K562 (cell line): ENCODE results near the gene CLCA1. TPM values are rescaled to one million over a fixed set of nuclear protein-coding genes. Genes with fewer than 3 reads are reported as not detected.

ENCODE experiments used
- ATAC-seq: fragments of 200-7000 bp; cut with Tn5 transposase; 3 replicates; pipeline ENCODE4 v1.9.1; 2020; ENCODE audit warnings: moderate library complexity
- BruUV-seq: library from RNA; stranded (reverse); fragments of 400-500 nt; replicated peaks from 2 replicates; lab custom pipeline; 2021; lab: Mats Ljungman, UMichigan
- CTCF ChIA-PET: fragments of 300-600 bp; formaldehyde crosslinking; extraction: SDS; loops from one replicate; lab custom pipeline; 2021; ENCODE audit warnings: low intra/inter-chr PET ratio; lab: Yijun Ruan, JAX
- POLR2A ChIA-PET: fragments of 300-600, 350-650 bp; sonication (Branson Sonifier 250); formaldehyde crosslinking; extraction: SDS; loops from one replicate; lab custom pipeline; 2021; ENCODE audit warnings: antibody characterized with exemption, inconsistent platforms; lab: Yijun Ruan, JAX
- DNase-seq, 4 experiments: peaks; one replicate each; pipeline versions ENCODE4 v3.0.0 to v3.0.0-alpha.2; 2011 to 2018; ENCODE audit warnings: low spot score in 3 of 4, mixed read lengths in 3 of 4; ENCODE audit errors: extremely low read depth in 1 of 4
- FAIRE-seq: peaks from 2 replicates; lab custom pipeline; 2011; peaks lifted over from hg19 to GRCh38; lab: Jason Lieb, UNC
- H2AFZ ChIP-seq: 2 replicates; pipeline ENCODE4 v1.6.0; 2011; ENCODE audit warnings: low read depth, low read length, control low read depth, inconsistent platforms
- H3K27ac ChIP-seq: fragments of 200-600 bp; 3 replicates; pipeline ENCODE4 v1.8.0; 2011; ENCODE audit warnings: low read depth, mild to moderate bottlenecking, control low read depth, inconsistent platforms, low read length, moderate library complexity, mixed read lengths; ENCODE audit errors: extremely low read depth
- H3K27me3 ChIP-seq, 2 experiments: fragments of 300-600 bp in 1 of 2; 2 replicates in 1 of 2; 3 replicates in 1 of 2; pipeline versions ENCODE4 v1.6.0 to v1.8.0; 2011; ENCODE audit warnings: inconsistent platforms in 2 of 2, low read length in 2 of 2, mild to moderate bottlenecking in 1 of 2, mixed read lengths in 1 of 2, moderate library complexity in 1 of 2; ENCODE audit not compliant: control insufficient read depth in 2 of 2, insufficient read depth in 2 of 2
- H3K36me3 ChIP-seq: fragments of 300-600 bp; 3 replicates; pipeline ENCODE4 v1.8.0; 2011; ENCODE audit warnings: mild to moderate bottlenecking, low read length, inconsistent platforms; ENCODE audit not compliant: control insufficient read depth, insufficient read depth
- H3K4me1 ChIP-seq, 2 experiments: fragments of 200-600 bp in 1 of 2; replicated peaks in 1 of 2; 2 replicates in 1 of 2; 3 replicates in 1 of 2; pipeline versions ENCODE4 v1.5.1 to v1.8.0; 2011; ENCODE audit warnings: inconsistent platforms in 2 of 2, low read length in 2 of 2, mild to moderate bottlenecking in 1 of 2, mixed read lengths in 1 of 2, moderate library complexity in 1 of 2; ENCODE audit not compliant: control insufficient read depth in 2 of 2, insufficient read depth in 2 of 2
- H3K4me2 ChIP-seq: 2 replicates; pipeline ENCODE4 v1.6.1; 2011; ENCODE audit warnings: low read length, control low read depth, inconsistent platforms, mixed read lengths; ENCODE audit not compliant: insufficient read depth
- H3K4me3 ChIP-seq: fragments of 200-600 bp; sonication (generic), shearing (Covaris generic); 2 replicates; pipeline ENCODE4 v1.5.1; 2016; ENCODE audit warnings: control low read depth, inconsistent platforms
- H3K79me2 ChIP-seq: fragments of 200-600 bp; 3 replicates; pipeline ENCODE4 v1.8.0; 2011; ENCODE audit warnings: low read length, inconsistent platforms; ENCODE audit not compliant: control insufficient read depth, insufficient read depth
- H3K9ac ChIP-seq, 2 experiments: 2 replicates each; pipeline versions ENCODE4 v1.6.0 to v1.6.1; 2011; ENCODE audit warnings: low read depth in 2 of 2, low read length in 2 of 2, control low read depth in 1 of 2, inconsistent platforms in 1 of 2, mild to moderate bottlenecking in 1 of 2, mixed read lengths in 1 of 2; ENCODE audit not compliant: insufficient read depth in 1 of 2
- H3K9me1 ChIP-seq: one replicate; pipeline ENCODE4 v1.6.0; 2011; ENCODE audit warnings: inconsistent platforms, mild to moderate bottlenecking, low read length, moderate library complexity; ENCODE audit not compliant: control insufficient read depth, insufficient read depth
- H3K9me3 ChIP-seq: replicated peaks from 2 replicates; pipeline ENCODE4 v1.5.1; 2011; ENCODE audit warnings: low read depth, low read length, inconsistent platforms; ENCODE audit not compliant: control insufficient read depth, insufficient read depth
- H4K20me1 ChIP-seq: replicated peaks from 2 replicates; pipeline ENCODE4 v1.6.1; 2011; ENCODE audit warnings: low read length, inconsistent platforms, mixed read lengths; ENCODE audit not compliant: control insufficient read depth, insufficient read depth
- BRCA1 ChIP-seq, 2 experiments: fragments of 450-650 bp in 1 of 2; sonication (generic) in 1 of 2; formaldehyde crosslinking in 1 of 2; IDR thresholded peaks; 2 replicates each; pipeline versions ENCODE4 v1.5.0 to v1.6.1; 2017 to 2020; ENCODE audit warnings: mild to moderate bottlenecking in 1 of 2, missing genetic modification reagents in 1 of 2
- FOXK1 ChIP-seq: sonication (generic); formaldehyde crosslinking; IDR thresholded peaks from 2 replicates; pipeline ENCODE4 v1.8.0; 2022; ENCODE audit warnings: missing genetic modification reagents, mild to moderate bottlenecking, borderline replicate concordance
- FOXP1 ChIP-seq: sonication (generic); formaldehyde crosslinking; IDR thresholded peaks from 2 replicates; pipeline ENCODE4 v1.8.0; 2022; ENCODE audit warnings: mild to moderate bottlenecking, missing genetic modification reagents
- GATA2 ChIP-seq: sonication (generic); formaldehyde crosslinking; IDR thresholded peaks from 2 replicates; pipeline ENCODE4 v1.4.0; 2020; ENCODE audit warnings: mild to moderate bottlenecking, missing genetic modification reagents
- HBP1 ChIP-seq: fragments of 450-650 bp; formaldehyde crosslinking; IDR thresholded peaks from 2 replicates; pipeline ENCODE4 v1.4.0; 2022; ENCODE audit warnings: missing genetic modification characterization
- HDGF ChIP-seq: fragments of 450-650 bp; IDR thresholded peaks from 2 replicates; pipeline ENCODE4 v1.6.1; 2016
- HMBOX1 ChIP-seq: sonication (generic); IDR thresholded peaks from 2 replicates; pipeline ENCODE4 v1.6.1; 2016
- HMG20B ChIP-seq: fragments of 250-450 bp; sonication (Bioruptor Pico); IDR thresholded peaks from 2 replicates; pipeline ENCODE4 v1.5.0; 2021; ENCODE audit warnings: mild to moderate bottlenecking
- KDM5B ChIP-seq: fragments of 200-600 bp; sonication (generic); IDR thresholded peaks from 2 replicates; pipeline ENCODE4 v1.6.1; 2012; ENCODE audit warnings: low read depth, mild to moderate bottlenecking, moderate library complexity, low read length, control low read depth, inconsistent platforms; ENCODE audit not compliant: insufficient replicate concordance
- MXD1 ChIP-seq: fragments of 250-450 bp; sonication (Bioruptor Pico); IDR thresholded peaks from 2 replicates; pipeline ENCODE4 v1.8.0; 2021; ENCODE audit warnings: borderline replicate concordance, mild to moderate bottlenecking, moderate library complexity; ENCODE audit not compliant: poor library complexity, severe bottlenecking
- PPARD ChIP-seq: fragments of 250-450 bp; sonication (Bioruptor Pico); IDR thresholded peaks from 2 replicates; pipeline ENCODE4 v1.8.0; 2022; ENCODE audit warnings: inconsistent platforms, mild to moderate bottlenecking, moderate library complexity
- PTTG1 ChIP-seq: fragments of 450-650 bp; IDR thresholded peaks from 2 replicates; pipeline ENCODE4 v1.6.1; 2016; ENCODE audit warnings: low read depth, mild to moderate bottlenecking, missing genetic modification characterization, missing compliant biosample characterization
- SMARCA4 ChIP-seq: fragments of 450-650 bp; IDR thresholded peaks from 2 replicates; pipeline ENCODE4 v1.6.1; 2016
- SMARCE1 ChIP-seq: fragments of 450-650 bp; IDR thresholded peaks from 2 replicates; pipeline ENCODE4 v1.7.1; 2016; ENCODE audit warnings: mild to moderate bottlenecking
- SRSF9 ChIP-seq: fragments of 200-400 bp; formaldehyde crosslinking; IDR thresholded peaks from 2 replicates; pipeline ENCODE4 v1.6.1; 2017; ENCODE audit warnings: low read depth, low read length, borderline replicate concordance
- TCF15 ChIP-seq: fragments of 250-450 bp; sonication (Bioruptor Pico); IDR thresholded peaks from 2 replicates; pipeline ENCODE4 v1.8.0; 2022; ENCODE audit warnings: moderate library complexity, mild to moderate bottlenecking, inconsistent platforms
- TCF3 ChIP-seq: sonication (generic); formaldehyde crosslinking; IDR thresholded peaks from 2 replicates; pipeline ENCODE4 v1.4.0; 2020; ENCODE audit warnings: mild to moderate bottlenecking, missing genetic modification reagents
- ZNF134 ChIP-seq: fragments of 250-450 bp; sonication (Bioruptor Pico); conservative IDR thresholded peaks from 2 replicates; pipeline ENCODE4 v1.4.0; 2020
- ZNF316 ChIP-seq: fragments of 450-650 bp; IDR thresholded peaks from 2 replicates; pipeline ENCODE4 v1.6.1; 2016
- ZNF436 ChIP-seq: fragments of 250-450, 450-650 bp; sonication (Bioruptor Pico); formaldehyde crosslinking; IDR thresholded peaks from 2 replicates; pipeline ENCODE4 v1.7.0; 2020; ENCODE audit warnings: mild to moderate bottlenecking
- ZNF584 ChIP-seq: fragments of 200-800 bp; sonication (Bioruptor generic); IDR thresholded peaks from 2 replicates; pipeline ENCODE4 v1.6.1; 2016; ENCODE audit warnings: low read depth, mild to moderate bottlenecking, missing genetic modification characterization, missing compliant biosample characterization
- ZNF785 ChIP-seq: fragments of 250-450 bp; sonication (Bioruptor Pico); IDR thresholded peaks from 2 replicates; pipeline ENCODE4 v1.4.0; 2020; ENCODE audit warnings: mild to moderate bottlenecking
- WGBS: fragments of 100-300 bp; shearing (Covaris generic); methylation state at CpG from one replicate; pipeline ENCODE4 v1.1.6; 2016; ENCODE audit warnings: low coverage, mixed read lengths; ENCODE audit not compliant: insufficient coverage; ENCODE audit errors: missing lambda C conversion rate; 5-methylcytosine and 5-hydroxymethylcytosine counted together
- in situ Hi-C: fragments of 300-500 bp; cut with MboI; formaldehyde crosslinking; loops from 4 replicates; pipeline ENCODE4 v1.15.0; 2018; ENCODE audit warnings: inconsistent platforms, mixed read lengths
- intact Hi-C: fragments of 100-400 bp; cut with micrococcal nuclease; formaldehyde crosslinking; loops from 2 replicates; pipeline ENCODE4 v1.14.2; 2022
- polyA plus RNA-seq, 8 experiments: library from polyadenylated mRNA; depleted of rRNA in 4 of 8; stranded (reverse) in 5 of 8; unstranded in 3 of 8; fragments of >200 nt; fragmentation: Nextera tagmentation in 2 of 8; fragmentation: Illumina TruSeq in 1 of 8; extraction: Ambion mirVana in 2 of 8; extraction: Trizol in 1 of 8; gene quantifications; 2 replicates each; pipeline versions ENCODE4 v1.2.1 to v1.2.3, GENCODE V29; 2011 to 2014; ENCODE audit warnings: inconsistent platforms in 1 of 8, missing spikeins in 1 of 8
- total RNA-seq, 7 experiments: library from RNA; depleted of rRNA in 6 of 7; stranded (reverse); fragments of >200 nt in 6 of 7; fragmentation: Illumina TruSeq in 2 of 7; extraction: Trizol in 2 of 7; gene quantifications; 2 replicates each; pipeline versions ENCODE4 v1.2.1 to v1.2.3, GENCODE V29; 2011 to 2021; ENCODE audit warnings: low replicate concordance in 1 of 7

The CLCA1 gene
- total and polyA plus RNA-seq, 9 of the 15 experiments (the other 6 are each of a cell fraction or from before 2014, with no cell fraction given) = 0.03 to 0.08 (median 0.04) TPM; not detected in 6

GRCh38 chr1:86460998-86461397 is 7.7 kb upstream of the CLCA1 start:
- in situ Hi-C loops = no loop called here
- ATAC-seq (peak; percentile 80), DNase-seq (peak; percentile 38 to 76 (median 56)), FAIRE-seq (peak; percentile 93)
- Histone ChIP-seq H3K9ac (peak overlapping the region in 1 of 2 experiments; percentile 64; a peak in 1 of 4 replicates), H3K27ac (peak overlapping the region; percentile 61), H3K79me2 (no peaks in the 10 kb centered on the region), H3K4me1 (peaks cover 11 to 23% of the 10 kb centered on the region in 2 experiments; a peak in 4 of 5 replicates), H3K9me3 (0 out of 2 replicates have a peak, but pooled peaks cover 7% of the 10 kb centered on the region), H2AFZ (peak overlapping the region; percentile 77), H4K20me1 (no peaks in the 10 kb centered on the region), H3K27me3 (no peaks in the 10 kb centered on the region), H3K4me2 (peak overlapping the region; percentile 46; the same call in 1 of the 2 replicates), H3K36me3 (no peaks in the 10 kb centered on the region), H3K9me1 (no peaks in the 10 kb centered on the region), H3K4me3 (no peak overlapping the region)
- no TSS peak for BruUV-seq
- CTCF ChIA-PET = no interaction called here
- 0% methylated on average over 1 of the region's 1 CpG for WGBS
- intact Hi-C loops = no loop called here
- POLR2A ChIA-PET = interaction anchor here (0.7 to 1.6 kb wide), 4 partner anchors 9 to 26 kb away, joined by 3 to 5 read pairs (median 4); no protein-coding TSS in a partner anchor
- TF ChIP-seq ZNF584 (CRISPR knock-in tag) (0 out of 2 replicates have a peak, but pooled peaks have one; percentile 2), BRCA1 (IDR thresholded peaks at IDR 0.05) (no peak), BRCA1 (CRISPR knock-in tag; IDR thresholded peaks at IDR 0.05) (no peak), GATA2 (CRISPR knock-in tag) (no peak), HDGF (no peak), SRSF9 (no peak), SMARCE1 (0 out of 2 replicates have a peak, but pooled peaks have one; percentile 8), MXD1 (CRISPR knock-in tag) (no peak), TCF3 (CRISPR knock-in tag) (peak; percentile 40), SMARCA4 (no peak), KDM5B (no peak), ZNF134 (no peak), ZNF785 (CRISPR knock-in tag) (no peak), ZNF316 (no peak), HBP1 (CRISPR knock-in tag) (no peak), HMBOX1 (no peak), PTTG1 (tag) (no peak), FOXK1 (CRISPR knock-in tag) (no peak), PPARD (CRISPR knock-in tag) (no peak), ZNF436 (CRISPR knock-in tag) (no peak), TCF15 (CRISPR knock-in tag) (no peak), FOXP1 (CRISPR knock-in tag) (no peak), HMG20B (no peak)
